Activated T-helper 1 cell treated with Interleukin-2 at 50 U/mL for 16 hours (primary cell): ENCODE measurements around the gene LSM11.

ENCODE experiments used
- DNase-seq: peaks from one replicate; pipeline ENCODE4 v3.0.0-alpha.2; 2020; ENCODE audit warnings: low read depth

The LSM11 gene

GRCh38 chr5:157772127-157772526, 28.6 kb downstream of the LSM11 start:
- DNase-seq, result no peak

- no peak for DNase-seq
Measured at GRCh38 chr5:157778121-157778805, 34.8 kb downstream of the LSM11 start.

- no peak for DNase-seq
Measured at GRCh38 chr5:157779221-157779620, 35.7 kb downstream of the LSM11 start.

GRCh38 chr5:157785801-157786200, 42.3 kb downstream of the LSM11 start:
- DNase-seq, result no peak

- no peak for DNase-seq
Measured at GRCh38 chr5:157793301-157793700, 49.8 kb downstream of the LSM11 start.

- DNase-seq, result no peak
Measured at GRCh38 chr5:157799578-157799977, 56.1 kb downstream of the LSM11 start.

- DNase-seq, result no peak
Measured at GRCh38 chr5:157800137-157800536, 56.6 kb downstream of the LSM11 start.

GRCh38 chr5:157802736-157803135, 59.2 kb downstream of the LSM11 start:
- DNase-seq, result no peak

- DNase-seq, result no peak
Measured at GRCh38 chr5:157808043-157808442, 64.5 kb downstream of the LSM11 start.
